ENCODE data around the gene SCRT2. TPM values are rescaled to one million over a fixed set of nuclear protein-coding genes. Genes with fewer than 3 reads are reported as not detected.
"Not testable (repeated sequence)": the region's sequence is repeated elsewhere in the genome, so short reads cannot be mapped to it uniquely, and the experiment has no call there.

The SCRT2 gene
- total RNA-seq (2022) (not detected in 2 replicates), Bru-seq, nascent RNA (not detected), BruChase-seq, experiment 1, labeled RNA remaining after a 2-hour chase (not detected), BruChase-seq, experiment 2, labeled RNA remaining after a 6-hour chase (not detected)
- long read RNA-seq, result 0 reads

DNA sequence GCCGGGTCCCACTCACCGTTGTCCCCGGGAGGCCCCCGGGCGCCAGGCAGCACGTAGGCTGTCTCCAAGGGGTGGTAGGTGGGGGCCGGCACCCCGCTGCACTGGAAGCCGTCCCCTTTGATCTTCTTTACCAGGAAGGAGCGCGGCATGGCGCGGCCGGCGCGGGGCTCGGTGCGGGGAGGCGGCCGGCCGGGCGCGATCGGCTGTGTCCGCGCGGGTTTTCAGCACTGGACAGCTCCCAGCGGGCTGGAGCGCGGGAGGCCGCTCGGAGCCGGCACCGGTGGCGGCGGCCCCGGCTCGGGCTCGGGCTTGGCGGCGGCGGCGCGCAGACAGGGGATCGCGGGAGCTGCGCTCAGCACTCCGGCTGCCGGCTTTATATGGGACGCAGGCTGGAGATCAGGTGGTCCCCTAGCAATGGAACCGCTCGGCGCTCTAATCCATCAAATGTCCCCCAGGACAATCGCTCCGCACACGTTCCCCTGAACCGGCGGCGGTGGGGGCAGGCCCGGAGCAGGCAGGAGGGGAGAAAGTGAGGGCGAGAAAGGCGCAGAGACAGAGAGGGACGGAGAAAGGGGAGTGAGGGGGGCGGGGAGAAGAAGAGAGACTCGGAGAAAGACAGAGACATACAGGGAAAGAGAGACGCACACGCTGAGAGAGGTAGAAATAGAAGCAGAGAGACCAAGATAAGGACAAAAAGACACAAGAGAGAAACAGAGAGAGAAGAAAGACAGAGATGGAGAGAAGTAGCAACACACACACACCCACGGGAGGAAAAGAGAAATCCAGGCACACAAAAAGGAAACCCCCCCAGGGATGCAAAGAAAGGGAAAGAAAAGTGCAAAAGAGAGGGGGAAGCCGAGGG lies at the start of gene SCRT2:
SCRT2 (minus strand) TSS at position 350 of the 862 bp plus-strand sequence; CDS start at position 149, 201 bp downstream.
- peaks cover 7% of the 10 kb centered on the region for H3K4me1 Mint-ChIP-seq (ENCODE audit: low read depth, unreplicated experiment)
- Histone ChIP-seq H3K4me3 (ENCODE audit: low read depth, low read length) (no peak within 1 kb of the TSS), H3K4me1 (peaks cover 10% of the 10 kb centered on the region), H3K27me3 (replicated peaks; ENCODE audit: control insufficient read depth, insufficient read depth, low read length) (peaks cover 3% of the 10 kb centered on the region; the same call in 1 of the 2 replicates), H3K9me3 (no peaks in the 10 kb centered on the region), H3K36me3 (ENCODE audit: control insufficient read depth, insufficient read depth, low read length) (no peaks in the 10 kb centered on the region)
- peaks cover 30% of the 10 kb centered on the region for H3K27me3 Mint-ChIP-seq (ENCODE audit: insufficient read depth, unreplicated experiment)
- ChIA-PET CTCF (interaction anchor here (0.6 to 0.8 kb wide), 3 partner anchors 9 to 113 kb away, joined by 3 to 5 read pairs (median 3); no protein-coding TSS in a partner anchor), POLR2A (no interaction called here)
- TF ChIP-seq CTCF (IDR thresholded peaks at IDR 0.05; ENCODE audit: insufficient read depth in 1 of 2, low read depth in 1 of 2, low read length in 1 of 2, severe bottlenecking in 1 of 2, unreplicated experiment in 1 of 2), result no peak
- DNase-seq, result peak; percentile 77 to 93
- H3K36me3 Mint-ChIP-seq (ENCODE audit: insufficient read depth, unreplicated experiment), result no peaks in the 10 kb centered on the region
- no peaks in the 10 kb centered on the region for H3K9me3 Mint-ChIP-seq (ENCODE audit: unreplicated experiment)
- intact Hi-C loops (cut with micrococcal nuclease; ENCODE audit: unreplicated experiment), result no loop called here
- peak within 1 kb of the TSS; percentile 19 for H3K4me3 Mint-ChIP-seq (ENCODE audit: unreplicated experiment)
- BruUV-seq (replicated peaks), result no TSS peak
- H3K27ac Mint-ChIP-seq (ENCODE audit: unreplicated experiment), result no peak within 1 kb of the TSS

GRCh38 chr20:724797-725196 lies 49.2 kb upstream of the SCRT2 start:
- intact Hi-C loops (cut with micrococcal nuclease; ENCODE audit: unreplicated experiment), result loop anchor here (5.0 kb wide), 1 partner anchor 57 kb away; no protein-coding TSS in a partner anchor
- H3K4me1 Mint-ChIP-seq (ENCODE audit: low read depth, unreplicated experiment); H3K9me3 Mint-ChIP-seq (ENCODE audit: unreplicated experiment); H3K36me3 Mint-ChIP-seq (ENCODE audit: insufficient read depth, unreplicated experiment); H3K4me3 ChIP-seq (ENCODE audit: low read depth, low read length); CTCF ChIA-PET; H3K27me3 ChIP-seq (replicated peaks; ENCODE audit: control insufficient read depth, insufficient read depth, low read length); H3K27ac Mint-ChIP-seq (ENCODE audit: unreplicated experiment); H3K4me3 Mint-ChIP-seq (ENCODE audit: unreplicated experiment); BruUV-seq (replicated peaks); POLR2A ChIA-PET; DNase-seq; H3K36me3 ChIP-seq (ENCODE audit: control insufficient read depth, insufficient read depth, low read length); H3K4me1 ChIP-seq; H3K9me3 ChIP-seq: not testable (repeated sequence)
- H3K27me3 Mint-ChIP-seq (ENCODE audit: insufficient read depth, unreplicated experiment), result peaks cover 28% of the 10 kb centered on the region

- ChIA-PET CTCF (no interaction called here), POLR2A (no interaction called here)
- no peak for TF ChIP-seq CTCF (IDR thresholded peaks at IDR 0.05; ENCODE audit: insufficient read depth in 1 of 2, low read depth in 1 of 2, low read length in 1 of 2, severe bottlenecking in 1 of 2, unreplicated experiment in 1 of 2)
- intact Hi-C loops (cut with micrococcal nuclease; ENCODE audit: unreplicated experiment), result no loop called here
- BruUV-seq (replicated peaks), result no TSS peak
- Histone ChIP-seq H3K9me3 (no peaks in the 10 kb centered on the region), H3K4me3 (ENCODE audit: low read depth, low read length) (no peak overlapping the region), H3K36me3 (ENCODE audit: control insufficient read depth, insufficient read depth, low read length) (no peaks in the 10 kb centered on the region), H3K4me1 (no peaks in the 10 kb centered on the region; the same call in 1 of the 2 replicates), H3K27me3 (replicated peaks; ENCODE audit: control insufficient read depth, insufficient read depth, low read length) (no peaks in the 10 kb centered on the region; the same call in 1 of the 2 replicates)
- DNase-seq, result peak in 1 of 2 experiments; percentile 10
- peaks cover 4% of the 10 kb centered on the region for H3K36me3 Mint-ChIP-seq (ENCODE audit: insufficient read depth, unreplicated experiment)
- H3K4me3 Mint-ChIP-seq (ENCODE audit: unreplicated experiment), result no peak overlapping the region
- H3K9me3 Mint-ChIP-seq (ENCODE audit: unreplicated experiment), result no peaks in the 10 kb centered on the region
- no peak overlapping the region for H3K27ac Mint-ChIP-seq (ENCODE audit: unreplicated experiment)
- H3K4me1 Mint-ChIP-seq (ENCODE audit: low read depth, unreplicated experiment), result no peaks in the 10 kb centered on the region
- peaks cover 28% of the 10 kb centered on the region for H3K27me3 Mint-ChIP-seq (ENCODE audit: insufficient read depth, unreplicated experiment)
These were observed 48.2 kb upstream of the SCRT2 start for GRCh38 chr20:723756-724155.

Measured in Caco-2 (cell line).